DND-41 (cell line): ENCODE results near the gene LSM14A.

ENCODE experiments used
- ATAC-seq: fragments of 200-7000 bp; cut with Tn5 transposase; 3 replicates; pipeline ENCODE4 v1.9.1; 2021; ENCODE audit warnings: low read depth; ENCODE audit not compliant: insufficient read depth
- DNase-seq: peaks from one replicate; pipeline ENCODE4 v3.0.0-alpha.2; 2020
- H2AFZ ChIP-seq: 2 replicates; pipeline ENCODE4 v1.6.0; 2012; ENCODE audit warnings: low read depth, low read length
- H3K27ac ChIP-seq: 2 replicates; pipeline ENCODE4 v1.5.1; 2012; ENCODE audit warnings: low read length, inconsistent platforms
- H3K27me3 ChIP-seq: fragments of 200-600 bp; sonication (generic); 2 replicates; pipeline ENCODE4 v1.6.0; 2012; ENCODE audit warnings: low read length, mild to moderate bottlenecking, inconsistent platforms; ENCODE audit not compliant: insufficient read depth, poor library complexity
- H3K36me3 ChIP-seq: 2 replicates; pipeline ENCODE4 v1.5.1; 2012; ENCODE audit warnings: low read length, inconsistent platforms; ENCODE audit not compliant: insufficient read depth
- H3K4me1 ChIP-seq: 2 replicates; pipeline ENCODE4 v1.5.1; 2012; ENCODE audit warnings: mild to moderate bottlenecking, low read length; ENCODE audit not compliant: insufficient read depth
- H3K4me2 ChIP-seq: 2 replicates; pipeline ENCODE4 v1.6.0; 2012; ENCODE audit warnings: mild to moderate bottlenecking, moderate library complexity, low read length, inconsistent platforms; ENCODE audit not compliant: insufficient read depth
- H3K4me3 ChIP-seq, 2 experiments: fragments of 200-600 bp in 1 of 2; shearing (Covaris generic) in 1 of 2; 2 replicates each; pipeline ENCODE4 v1.5.1; 2012 to 2016; ENCODE audit warnings: inconsistent platforms in 2 of 2, low read length in 2 of 2, mild to moderate bottlenecking in 2 of 2, low read depth in 1 of 2, moderate library complexity in 1 of 2
- H3K79me2 ChIP-seq: 2 replicates; pipeline ENCODE4 v1.6.0; 2012; ENCODE audit warnings: low read length, inconsistent platforms; ENCODE audit not compliant: insufficient read depth
- H3K9ac ChIP-seq: 2 replicates; pipeline ENCODE4 v1.6.0; 2012; ENCODE audit warnings: low read depth, mild to moderate bottlenecking, inconsistent platforms, low read length, moderate library complexity
- H3K9me3 ChIP-seq: 2 replicates; pipeline ENCODE4 v1.5.1; 2012; ENCODE audit warnings: low read length, moderate library complexity, mild to moderate bottlenecking, inconsistent platforms; ENCODE audit not compliant: insufficient read depth, severe bottlenecking
- H4K20me1 ChIP-seq: 2 replicates; pipeline ENCODE4 v1.6.0; 2012; ENCODE audit warnings: low read length; ENCODE audit not compliant: insufficient read depth
- CTCF ChIP-seq: IDR thresholded peaks from 2 replicates; pipeline ENCODE4 v1.5.1; 2012; ENCODE audit warnings: borderline replicate concordance, low read length, moderate library complexity, mild to moderate bottlenecking; ENCODE audit not compliant: poor library complexity, severe bottlenecking; ENCODE audit errors: extremely low read depth
- EZH2 ChIP-seq: IDR thresholded peaks from 3 replicates; pipeline ENCODE4 v1.6.1; 2012; ENCODE audit warnings: borderline replicate concordance, low read depth, mild to moderate bottlenecking, moderate library complexity, low read length, inconsistent platforms; ENCODE audit not compliant: severe bottlenecking

LSM14A gene

DNA sequence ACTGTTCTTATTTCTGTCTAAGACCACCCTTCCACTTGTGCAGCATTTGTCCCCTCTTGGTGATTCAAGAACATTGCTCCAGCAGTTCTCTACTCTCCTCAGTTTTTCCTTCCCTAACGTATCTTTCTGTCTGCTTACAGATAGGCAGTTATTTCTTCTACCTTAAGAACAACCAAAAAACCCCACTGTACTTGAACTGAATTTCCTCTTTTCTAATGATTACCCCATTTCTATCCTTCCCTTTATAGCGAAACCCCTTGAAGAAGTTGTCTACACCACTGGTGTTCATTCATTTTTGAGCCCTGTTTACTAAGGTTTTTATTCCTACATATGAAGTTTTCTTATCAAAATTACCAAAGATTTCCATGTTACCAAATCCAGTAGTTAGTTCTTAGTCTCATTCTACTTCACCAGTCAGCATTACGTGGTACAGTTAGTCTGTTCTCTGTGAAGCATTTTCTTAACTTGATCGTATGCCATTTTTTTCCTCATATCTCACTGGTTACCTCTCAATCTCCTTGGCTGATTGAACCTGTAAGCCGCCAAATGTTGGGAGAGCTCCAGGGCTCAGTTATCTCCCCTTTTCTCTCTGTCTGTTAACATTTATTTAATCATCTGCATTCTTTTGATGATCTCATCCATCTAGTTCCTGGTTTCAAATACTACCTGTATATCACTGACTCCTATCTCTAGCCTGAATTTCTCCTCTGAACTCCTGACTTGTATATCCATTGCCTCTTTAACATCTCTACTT is 9.0 kb downstream of the LSM14A start:
- H3K9ac ChIP-seq, result no peak overlapping the region
- no peak overlapping the region for H3K4me2 ChIP-seq
- H4K20me1 ChIP-seq, result peaks cover 94% of the 10 kb centered on the region
- peaks cover 40% of the 10 kb centered on the region for H3K36me3 ChIP-seq
- peaks cover 19% of the 10 kb centered on the region for H3K4me1 ChIP-seq
- TF ChIP-seq CTCF, result no peak
- TF ChIP-seq EZH2, result no peak
- no peaks in the 10 kb centered on the region for H3K27me3 ChIP-seq
- no peak overlapping the region for H2AFZ ChIP-seq
- ATAC-seq (no peak), DNase-seq (no peak)
- no peak overlapping the region for H3K4me3 ChIP-seq
- H3K9me3 ChIP-seq, result no peaks in the 10 kb centered on the region
- H3K27ac ChIP-seq, result no peak overlapping the region
- peaks cover 100% of the 10 kb centered on the region for H3K79me2 ChIP-seq

GRCh38 chr19:34182125-34182524 is 9.8 kb downstream of the LSM14A start:
- peaks cover 11% of the 10 kb centered on the region for H3K4me1 ChIP-seq
- peaks cover 94% of the 10 kb centered on the region for H4K20me1 ChIP-seq
- no peaks in the 10 kb centered on the region for H3K27me3 ChIP-seq
- no peak overlapping the region for H2AFZ ChIP-seq
- H3K4me3 ChIP-seq, result no peak overlapping the region
- no peaks in the 10 kb centered on the region for H3K9me3 ChIP-seq
- TF ChIP-seq EZH2 (no peak), CTCF (no peak)
- no peak overlapping the region for H3K9ac ChIP-seq
- H3K36me3 ChIP-seq, result peaks cover 33% of the 10 kb centered on the region
- H3K4me2 ChIP-seq, result no peak overlapping the region
- H3K27ac ChIP-seq, result no peak overlapping the region
- ATAC-seq, result no peak
- no peak for DNase-seq
- peaks cover 100% of the 10 kb centered on the region for H3K79me2 ChIP-seq

GRCh38 chr19:34184880-34185491 is 12.7 kb downstream of the LSM14A start:
- H3K4me2 ChIP-seq, result no peak overlapping the region
- no peaks in the 10 kb centered on the region; the same call in 1 of the 2 replicates for H3K4me1 ChIP-seq
- TF ChIP-seq EZH2 (no peak), CTCF (no peak)
- no peak for ATAC-seq
- peaks cover 94% of the 10 kb centered on the region for H4K20me1 ChIP-seq
- no peak overlapping the region for H3K27ac ChIP-seq
- H2AFZ ChIP-seq, result no peak overlapping the region
- H3K27me3 ChIP-seq, result no peaks in the 10 kb centered on the region
- peaks cover 100% of the 10 kb centered on the region for H3K79me2 ChIP-seq
- H3K36me3 ChIP-seq, result peaks cover 18% of the 10 kb centered on the region
- H3K4me3 ChIP-seq, result no peak overlapping the region
- H3K9ac ChIP-seq, result no peak overlapping the region
- no peaks in the 10 kb centered on the region for H3K9me3 ChIP-seq
- no peak for DNase-seq
